Cardiac fibroblast (primary cell): ENCODE measurements around the gene AGAP2.

Experiments used
- DNase-seq, 2 donors: peaks; one replicate each; pipeline versions ENCODE4 v3.0.0 to v3.0.0-alpha.2; 2010; ENCODE audit warnings: low read depth in 2 of 2
- H3K4me3 ChIP-seq, 2 donors: replicated peaks in 1 of 2; 1 replicate in 1 of 2; 2 replicates in 1 of 2; pipeline ENCODE4 v1.5.1; 2011; ENCODE audit warnings: low read depth in 2 of 2, low read length in 2 of 2, mild to moderate bottlenecking in 2 of 2, moderate library complexity in 1 of 2
- TF ChIP-seq, protein P1 (sequence below): IDR thresholded peaks from one replicate; pipeline ENCODE4 v1.5.1; 2011; ENCODE audit warnings: low read depth, mild to moderate bottlenecking, low read length, inconsistent platforms

AGAP2 gene

DNA sequence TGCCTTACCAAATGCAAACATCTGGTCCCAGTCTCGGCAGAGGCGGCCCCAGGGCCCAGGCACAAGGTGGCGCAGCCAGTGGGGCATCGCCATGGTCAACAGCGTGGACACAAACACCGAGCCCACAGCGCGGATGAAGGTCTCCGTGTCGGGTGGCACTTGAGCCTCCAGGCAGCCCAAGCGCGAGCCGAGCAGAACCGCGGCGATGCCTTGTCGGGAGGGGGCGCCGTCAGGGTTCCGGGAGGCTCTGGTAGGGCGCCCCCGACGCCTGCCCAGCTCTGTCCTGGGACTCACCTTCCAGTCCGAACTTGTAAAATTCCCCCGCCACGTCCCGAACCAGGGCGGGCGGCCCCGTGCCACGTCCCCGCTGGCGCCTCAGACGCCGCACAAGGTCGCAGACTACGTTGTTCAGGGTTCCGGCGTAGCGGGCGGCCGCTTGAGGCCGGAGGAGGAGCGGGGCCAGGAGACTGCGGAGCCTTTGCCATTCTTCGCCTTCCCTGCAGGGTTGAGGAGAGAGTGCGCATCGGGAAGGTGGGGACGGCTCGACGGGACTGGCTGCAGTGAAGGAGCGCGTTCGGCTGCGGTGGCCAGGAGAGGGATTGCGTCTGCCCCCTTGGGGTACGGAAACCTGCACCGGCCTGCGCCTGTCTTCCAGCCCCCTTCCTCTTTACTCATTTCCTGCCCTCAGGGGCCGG lies 26.6 kb upstream of the AGAP2 start:
- H3K4me3 ChIP-seq, result peak overlapping the region; percentile 31 to 41
- DNase-seq, result peak; percentile 25 to 32
- TF ChIP-seq, protein P1, sequence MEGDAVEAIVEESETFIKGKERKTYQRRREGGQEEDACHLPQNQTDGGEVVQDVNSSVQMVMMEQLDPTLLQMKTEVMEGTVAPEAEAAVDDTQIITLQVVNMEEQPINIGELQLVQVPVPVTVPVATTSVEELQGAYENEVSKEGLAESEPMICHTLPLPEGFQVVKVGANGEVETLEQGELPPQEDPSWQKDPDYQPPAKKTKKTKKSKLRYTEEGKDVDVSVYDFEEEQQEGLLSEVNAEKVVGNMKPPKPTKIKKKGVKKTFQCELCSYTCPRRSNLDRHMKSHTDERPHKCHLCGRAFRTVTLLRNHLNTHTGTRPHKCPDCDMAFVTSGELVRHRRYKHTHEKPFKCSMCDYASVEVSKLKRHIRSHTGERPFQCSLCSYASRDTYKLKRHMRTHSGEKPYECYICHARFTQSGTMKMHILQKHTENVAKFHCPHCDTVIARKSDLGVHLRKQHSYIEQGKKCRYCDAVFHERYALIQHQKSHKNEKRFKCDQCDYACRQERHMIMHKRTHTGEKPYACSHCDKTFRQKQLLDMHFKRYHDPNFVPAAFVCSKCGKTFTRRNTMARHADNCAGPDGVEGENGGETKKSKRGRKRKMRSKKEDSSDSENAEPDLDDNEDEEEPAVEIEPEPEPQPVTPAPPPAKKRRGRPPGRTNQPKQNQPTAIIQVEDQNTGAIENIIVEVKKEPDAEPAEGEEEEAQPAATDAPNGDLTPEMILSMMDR, result peak; percentile 43

DNA sequence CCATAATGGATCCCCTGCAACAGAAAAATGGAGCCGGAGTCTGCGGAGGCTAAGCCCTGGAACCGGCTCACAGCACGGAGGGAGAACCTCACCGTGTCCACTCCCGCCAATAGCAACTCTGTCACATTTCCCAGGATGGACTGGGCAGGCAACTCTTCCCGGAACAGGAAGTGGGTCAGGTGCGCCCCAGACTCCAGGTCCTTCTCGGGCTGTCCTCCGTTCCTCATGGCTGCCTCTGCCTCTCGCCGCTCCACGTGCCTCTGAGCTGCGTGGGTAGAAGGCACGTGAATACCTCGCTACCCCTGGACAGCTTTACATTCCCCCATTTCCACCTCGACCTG lies 26.1 kb upstream of the AGAP2 start:
- DNase-seq, result no peak
- H3K4me3 ChIP-seq, result peak overlapping the region in 1 of 2 donors; percentile 41
- TF ChIP-seq, protein P1, result no peak

DNA sequence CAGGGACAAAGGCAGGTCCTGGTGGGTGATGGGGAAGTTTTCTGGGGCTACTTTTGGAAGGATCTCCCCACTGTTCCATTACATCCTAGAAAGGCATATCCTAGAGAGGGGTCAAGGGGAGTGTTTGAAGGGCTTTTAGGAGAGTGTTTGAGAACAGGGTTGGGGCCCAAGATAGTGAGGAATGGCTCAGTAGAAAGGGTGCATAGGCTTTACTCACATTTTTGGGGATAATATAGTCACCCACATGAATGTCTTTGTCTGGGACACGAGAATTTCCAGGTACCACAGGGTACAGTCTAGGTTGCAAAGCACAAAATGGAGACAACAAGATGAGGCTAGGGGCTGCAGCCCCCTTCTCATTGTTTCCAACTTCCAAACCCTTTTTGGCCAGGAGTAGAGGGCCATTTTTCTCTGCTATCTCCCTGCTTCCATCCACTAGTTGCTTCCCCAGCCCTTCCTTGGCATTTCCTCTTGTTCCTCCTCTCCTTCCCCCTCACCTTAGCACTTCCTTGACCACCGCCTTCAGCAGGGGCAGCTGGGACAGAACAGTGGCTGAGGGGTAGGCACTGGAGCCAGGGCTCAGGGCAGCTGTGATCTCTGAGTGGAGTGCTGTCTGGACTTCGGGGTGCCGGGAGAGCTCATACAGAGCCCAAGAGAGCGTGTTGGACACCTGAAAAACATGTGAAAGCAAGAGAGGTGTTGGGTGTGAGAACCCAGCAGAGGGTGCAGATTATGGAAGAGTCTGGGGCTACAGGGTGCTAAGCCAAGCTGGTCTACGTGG lies 25.5 kb upstream of the AGAP2 start:
- TF ChIP-seq, protein P1, result no peak
- no peak for DNase-seq
- H3K4me3 ChIP-seq, result no peak overlapping the region

DNA sequence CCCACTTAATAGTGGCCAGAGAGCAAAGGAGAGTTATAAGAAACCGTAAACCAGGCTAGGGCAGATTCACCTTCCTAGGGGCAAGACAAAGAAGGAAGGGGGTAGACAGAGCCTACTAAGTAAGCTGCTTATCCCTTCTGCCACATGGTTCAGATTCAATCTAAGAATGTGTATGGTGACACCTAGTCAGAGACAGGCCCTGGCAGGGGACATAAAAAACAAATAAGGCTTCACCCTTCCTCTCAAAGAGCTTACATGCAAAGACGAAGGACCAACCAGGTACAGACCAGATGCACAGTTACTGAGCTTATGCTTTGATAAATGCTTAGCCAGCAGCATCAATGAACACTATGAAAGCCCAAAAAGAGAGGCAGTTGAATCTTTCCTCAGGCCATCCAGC lies 23.9 kb upstream of the AGAP2 start:
- no peak for DNase-seq
- TF ChIP-seq, protein P1, result no peak
- H3K4me3 ChIP-seq, result no peak overlapping the region

DNA sequence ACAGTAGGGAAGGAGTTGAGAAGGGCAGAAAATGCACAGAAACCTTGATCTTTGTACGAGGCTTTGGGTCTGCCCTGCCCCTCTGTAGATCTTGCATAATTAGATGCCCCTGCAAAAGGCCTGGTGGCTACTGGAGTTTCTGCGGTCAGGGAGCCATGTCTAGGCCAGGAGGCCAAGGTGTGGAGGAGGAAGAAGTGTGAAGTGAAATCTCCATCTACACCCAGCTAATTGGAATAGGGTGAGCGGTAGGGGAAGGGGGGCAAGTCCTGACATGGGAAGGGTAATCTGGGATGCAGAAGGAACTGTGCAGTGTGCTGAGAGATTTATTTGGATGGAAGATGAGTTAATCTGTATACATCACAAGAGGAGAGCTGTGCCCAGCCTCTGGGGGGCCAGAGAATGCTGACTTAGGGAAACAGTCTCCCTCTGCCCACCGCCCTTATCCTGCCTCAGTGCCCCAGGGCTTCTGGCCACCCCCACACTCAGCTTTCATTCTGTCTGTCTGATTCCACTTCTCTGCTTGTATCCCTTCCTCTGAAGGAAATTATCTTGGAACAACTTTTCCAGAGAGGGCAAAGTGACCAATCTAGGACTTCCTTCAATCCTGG lies 23.0 kb upstream of the AGAP2 start:
- TF ChIP-seq, protein P1, result no peak
- H3K4me3 ChIP-seq, result no peak overlapping the region

DNA sequence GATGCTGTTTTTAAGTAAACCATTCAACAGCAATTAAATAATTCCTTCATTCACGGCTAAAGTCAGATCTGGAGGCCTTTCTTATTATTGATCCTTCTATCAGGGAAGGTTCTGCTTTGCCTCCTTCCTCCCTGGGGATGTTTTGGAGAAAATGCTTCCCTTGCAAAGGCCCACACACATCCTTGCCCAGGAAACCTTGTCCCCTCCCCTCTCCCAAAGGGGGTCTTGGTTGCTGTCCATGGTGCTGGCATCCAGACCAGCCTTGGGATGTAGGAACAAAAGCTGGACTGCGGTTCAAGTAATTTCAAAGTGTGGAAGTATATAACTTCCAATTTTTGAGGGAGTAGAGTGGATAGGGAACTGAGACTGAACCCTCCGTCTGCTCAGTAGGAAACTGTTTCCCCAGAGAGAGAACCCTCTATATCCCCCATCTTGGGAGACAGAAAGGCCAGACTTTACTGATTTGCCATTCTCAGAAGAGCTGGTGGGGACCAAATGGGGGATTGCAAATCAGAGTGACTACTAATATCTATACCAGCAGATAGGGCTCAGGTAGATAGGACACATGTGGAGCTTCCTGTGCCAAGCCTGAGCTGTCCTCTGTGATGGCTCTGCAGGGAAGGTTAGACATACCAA lies 21.9 kb upstream of the AGAP2 start:
- TF ChIP-seq, protein P1, result no peak
- H3K4me3 ChIP-seq, result no peak overlapping the region
- no peak for DNase-seq

More for the DNA sequence above, 23.0 kb upstream of the AGAP2 start:
- DNase-seq, result no peak
